K562 (cell line): ENCODE data around the gene ADORA2B. TPM values are rescaled to one million over a fixed set of nuclear protein-coding genes. Genes with fewer than 3 reads are reported as not detected.

Experiments used
- ATAC-seq: fragments of 200-7000 bp; cut with Tn5 transposase; 3 replicates; pipeline ENCODE4 v1.9.1; 2020; ENCODE audit warnings: moderate library complexity
- BruUV-seq: library from RNA; stranded (reverse); fragments of 400-500 nt; replicated peaks from 2 replicates; lab custom pipeline; 2021; lab: Mats Ljungman, UMichigan
- CTCF ChIA-PET: fragments of 300-600 bp; formaldehyde crosslinking; extraction: SDS; loops from one replicate; lab custom pipeline; 2021; ENCODE audit warnings: low intra/inter-chr PET ratio; lab: Yijun Ruan, JAX
- POLR2A ChIA-PET: fragments of 300-600, 350-650 bp; sonication (Branson Sonifier 250); formaldehyde crosslinking; extraction: SDS; loops from one replicate; lab custom pipeline; 2021; ENCODE audit warnings: antibody characterized with exemption, inconsistent platforms; lab: Yijun Ruan, JAX
- DNase-seq, 4 experiments: peaks; one replicate each; pipeline versions ENCODE4 v3.0.0 to v3.0.0-alpha.2; 2011 to 2018; ENCODE audit warnings: low spot score in 3 of 4, mixed read lengths in 3 of 4; ENCODE audit errors: extremely low read depth in 1 of 4
- FAIRE-seq: peaks from 2 replicates; lab custom pipeline; 2011; peaks lifted over from hg19 to GRCh38; lab: Jason Lieb, UNC
- H2AFZ ChIP-seq: 2 replicates; pipeline ENCODE4 v1.6.0; 2011; ENCODE audit warnings: low read depth, low read length, control low read depth, inconsistent platforms
- H3K27ac ChIP-seq: fragments of 200-600 bp; 3 replicates; pipeline ENCODE4 v1.8.0; 2011; ENCODE audit warnings: low read depth, mild to moderate bottlenecking, control low read depth, inconsistent platforms, low read length, moderate library complexity, mixed read lengths; ENCODE audit errors: extremely low read depth
- H3K27me3 ChIP-seq, 2 experiments: fragments of 300-600 bp in 1 of 2; 2 replicates in 1 of 2; 3 replicates in 1 of 2; pipeline versions ENCODE4 v1.6.0 to v1.8.0; 2011; ENCODE audit warnings: inconsistent platforms in 2 of 2, low read length in 2 of 2, mild to moderate bottlenecking in 1 of 2, mixed read lengths in 1 of 2, moderate library complexity in 1 of 2; ENCODE audit not compliant: control insufficient read depth in 2 of 2, insufficient read depth in 2 of 2
- H3K36me3 ChIP-seq: fragments of 300-600 bp; 3 replicates; pipeline ENCODE4 v1.8.0; 2011; ENCODE audit warnings: mild to moderate bottlenecking, low read length, inconsistent platforms; ENCODE audit not compliant: control insufficient read depth, insufficient read depth
- H3K4me1 ChIP-seq, 2 experiments: fragments of 200-600 bp in 1 of 2; replicated peaks in 1 of 2; 2 replicates in 1 of 2; 3 replicates in 1 of 2; pipeline versions ENCODE4 v1.5.1 to v1.8.0; 2011; ENCODE audit warnings: inconsistent platforms in 2 of 2, low read length in 2 of 2, mild to moderate bottlenecking in 1 of 2, mixed read lengths in 1 of 2, moderate library complexity in 1 of 2; ENCODE audit not compliant: control insufficient read depth in 2 of 2, insufficient read depth in 2 of 2
- H3K4me2 ChIP-seq: 2 replicates; pipeline ENCODE4 v1.6.1; 2011; ENCODE audit warnings: low read length, control low read depth, inconsistent platforms, mixed read lengths; ENCODE audit not compliant: insufficient read depth
- H3K4me3 ChIP-seq: fragments of 200-600 bp; sonication (generic), shearing (Covaris generic); 2 replicates; pipeline ENCODE4 v1.5.1; 2016; ENCODE audit warnings: control low read depth, inconsistent platforms
- H3K79me2 ChIP-seq: fragments of 200-600 bp; 3 replicates; pipeline ENCODE4 v1.8.0; 2011; ENCODE audit warnings: low read length, inconsistent platforms; ENCODE audit not compliant: control insufficient read depth, insufficient read depth
- H3K9ac ChIP-seq, 2 experiments: 2 replicates each; pipeline versions ENCODE4 v1.6.0 to v1.6.1; 2011; ENCODE audit warnings: low read depth in 2 of 2, low read length in 2 of 2, control low read depth in 1 of 2, inconsistent platforms in 1 of 2, mild to moderate bottlenecking in 1 of 2, mixed read lengths in 1 of 2; ENCODE audit not compliant: insufficient read depth in 1 of 2
- H3K9me1 ChIP-seq: one replicate; pipeline ENCODE4 v1.6.0; 2011; ENCODE audit warnings: inconsistent platforms, mild to moderate bottlenecking, low read length, moderate library complexity; ENCODE audit not compliant: control insufficient read depth, insufficient read depth
- H3K9me3 ChIP-seq: replicated peaks from 2 replicates; pipeline ENCODE4 v1.5.1; 2011; ENCODE audit warnings: low read depth, low read length, inconsistent platforms; ENCODE audit not compliant: control insufficient read depth, insufficient read depth
- H4K20me1 ChIP-seq: replicated peaks from 2 replicates; pipeline ENCODE4 v1.6.1; 2011; ENCODE audit warnings: low read length, inconsistent platforms, mixed read lengths; ENCODE audit not compliant: control insufficient read depth, insufficient read depth
- NBN ChIP-seq: fragments of 450-650 bp; IDR thresholded peaks from 2 replicates; pipeline ENCODE4 v1.6.1; 2016; ENCODE audit warnings: low read depth, mild to moderate bottlenecking
- RBM14 ChIP-seq: fragments of 200-400 bp; formaldehyde crosslinking; IDR thresholded peaks from 2 replicates; pipeline ENCODE4 v1.6.1; 2018; ENCODE audit warnings: low read depth, mild to moderate bottlenecking, low read length, moderate library complexity, borderline replicate concordance; ENCODE audit not compliant: insufficient read depth
- RBM15 ChIP-seq: fragments of 200-400 bp; formaldehyde crosslinking; IDR thresholded peaks from 2 replicates; pipeline ENCODE4 v1.6.1; 2018; ENCODE audit warnings: mild to moderate bottlenecking, low read length, moderate library complexity; ENCODE audit not compliant: insufficient read depth
- SOX6 ChIP-seq: fragments of 450-650 bp; IDR thresholded peaks from 2 replicates; pipeline ENCODE4 v1.6.1; 2014; ENCODE audit warnings: mild to moderate bottlenecking
- ZNF143 ChIP-seq: sonication (generic); formaldehyde crosslinking; IDR thresholded peaks from 2 replicates; pipeline ENCODE4 v1.9.0; 2022; ENCODE audit warnings: mild to moderate bottlenecking, missing genetic modification reagents
- WGBS: fragments of 100-300 bp; shearing (Covaris generic); methylation state at CpG from one replicate; pipeline ENCODE4 v1.1.6; 2016; ENCODE audit warnings: low coverage, mixed read lengths; ENCODE audit not compliant: insufficient coverage; ENCODE audit errors: missing lambda C conversion rate; 5-methylcytosine and 5-hydroxymethylcytosine counted together
- in situ Hi-C: fragments of 300-500 bp; cut with MboI; formaldehyde crosslinking; loops from 4 replicates; pipeline ENCODE4 v1.15.0; 2018; ENCODE audit warnings: inconsistent platforms, mixed read lengths
- intact Hi-C: fragments of 100-400 bp; cut with micrococcal nuclease; formaldehyde crosslinking; loops from 2 replicates; pipeline ENCODE4 v1.14.2; 2022
- polyA plus RNA-seq, 8 experiments: library from polyadenylated mRNA; depleted of rRNA in 4 of 8; stranded (reverse) in 5 of 8; unstranded in 3 of 8; fragments of >200 nt; fragmentation: Nextera tagmentation in 2 of 8; fragmentation: Illumina TruSeq in 1 of 8; extraction: Ambion mirVana in 2 of 8; extraction: Trizol in 1 of 8; gene quantifications; 2 replicates each; pipeline versions ENCODE4 v1.2.1 to v1.2.3, GENCODE V29; 2011 to 2014; ENCODE audit warnings: inconsistent platforms in 1 of 8, missing spikeins in 1 of 8
- total RNA-seq, 7 experiments: library from RNA; depleted of rRNA in 6 of 7; stranded (reverse); fragments of >200 nt in 6 of 7; fragmentation: Illumina TruSeq in 2 of 7; extraction: Trizol in 2 of 7; gene quantifications; 2 replicates each; pipeline versions ENCODE4 v1.2.1 to v1.2.3, GENCODE V29; 2011 to 2021; ENCODE audit warnings: low replicate concordance in 1 of 7
- TF ChIP-seq, protein P1 (sequence below): sonication (generic); formaldehyde crosslinking; IDR thresholded peaks from 2 replicates; pipeline ENCODE4 v1.8.1; 2022; ENCODE audit warnings: missing genetic modification reagents

The ADORA2B gene
- total and polyA plus RNA-seq, 9 of the 15 experiments (the other 6 are each of a cell fraction or from before 2014, with no cell fraction given): 6.4 to 16.6 (median 10.5) TPM

GRCh38 chr17:15926039-15926740, 18.7 kb upstream of the ADORA2B start:
- DNase-seq (no peak), ATAC-seq (no peak), FAIRE-seq (no peak)
- TF ChIP-seq, protein P1, sequence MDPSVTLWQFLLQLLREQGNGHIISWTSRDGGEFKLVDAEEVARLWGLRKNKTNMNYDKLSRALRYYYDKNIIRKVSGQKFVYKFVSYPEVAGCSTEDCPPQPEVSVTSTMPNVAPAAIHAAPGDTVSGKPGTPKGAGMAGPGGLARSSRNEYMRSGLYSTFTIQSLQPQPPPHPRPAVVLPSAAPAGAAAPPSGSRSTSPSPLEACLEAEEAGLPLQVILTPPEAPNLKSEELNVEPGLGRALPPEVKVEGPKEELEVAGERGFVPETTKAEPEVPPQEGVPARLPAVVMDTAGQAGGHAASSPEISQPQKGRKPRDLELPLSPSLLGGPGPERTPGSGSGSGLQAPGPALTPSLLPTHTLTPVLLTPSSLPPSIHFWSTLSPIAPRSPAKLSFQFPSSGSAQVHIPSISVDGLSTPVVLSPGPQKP: no peak
- TF ChIP-seq RBM15 (no peak), SOX6 (no peak), NBN (no peak), RBM14 (no peak), ZNF143 (CRISPR knock-in tag) (no peak)
- Histone ChIP-seq H3K9ac (no peak overlapping the region), H4K20me1 (no peaks in the 10 kb centered on the region), H3K4me3 (no peak overlapping the region), H3K27ac (no peak overlapping the region), H3K27me3 (no peaks in the 10 kb centered on the region), H3K4me2 (no peak overlapping the region), H3K9me1 (no peaks in the 10 kb centered on the region), H3K4me1 (peaks cover 4 to 9% of the 10 kb centered on the region in 2 experiments; a peak in 3 of 5 replicates), H3K9me3 (no peaks in the 10 kb centered on the region), H2AFZ (no peak overlapping the region), H3K36me3 (no peaks in the 10 kb centered on the region), H3K79me2 (no peaks in the 10 kb centered on the region)
- POLR2A ChIA-PET: interaction anchor here (0.6 kb wide), 2 partner anchors 19 to 1590 kb away, joined by 3 read pairs; partner anchors contain the start of gene ADORA2B
- CTCF ChIA-PET: no interaction called here
- intact Hi-C loops (no loop called here), in situ Hi-C loops (no loop called here)
- no TSS peak for BruUV-seq
- WGBS: 37% methylated on average over 8 of the region's 9 CpGs
